ENCODE measurements around the gene USH2A.

The USH2A gene

DNA sequence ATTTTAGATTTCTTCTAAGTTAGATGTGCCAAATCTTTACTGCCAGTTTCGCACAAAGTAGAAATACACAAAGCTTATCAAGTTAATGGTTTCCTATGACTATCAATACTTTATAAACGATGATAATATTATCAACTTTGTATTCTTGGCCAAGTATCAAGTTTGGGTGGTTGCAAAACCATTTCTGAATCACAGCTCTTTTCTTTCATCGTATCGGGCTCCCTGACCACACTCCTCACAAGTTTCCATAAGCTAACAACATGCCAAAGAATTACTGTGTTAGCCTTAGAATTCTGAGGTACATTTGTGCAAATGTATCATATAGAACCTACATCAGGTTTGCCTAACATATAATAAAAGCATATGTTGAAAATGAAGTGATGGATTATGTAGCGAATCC lies 545.1 kb downstream of the USH2A start:
- TF ChIP-seq, protein P1, sequence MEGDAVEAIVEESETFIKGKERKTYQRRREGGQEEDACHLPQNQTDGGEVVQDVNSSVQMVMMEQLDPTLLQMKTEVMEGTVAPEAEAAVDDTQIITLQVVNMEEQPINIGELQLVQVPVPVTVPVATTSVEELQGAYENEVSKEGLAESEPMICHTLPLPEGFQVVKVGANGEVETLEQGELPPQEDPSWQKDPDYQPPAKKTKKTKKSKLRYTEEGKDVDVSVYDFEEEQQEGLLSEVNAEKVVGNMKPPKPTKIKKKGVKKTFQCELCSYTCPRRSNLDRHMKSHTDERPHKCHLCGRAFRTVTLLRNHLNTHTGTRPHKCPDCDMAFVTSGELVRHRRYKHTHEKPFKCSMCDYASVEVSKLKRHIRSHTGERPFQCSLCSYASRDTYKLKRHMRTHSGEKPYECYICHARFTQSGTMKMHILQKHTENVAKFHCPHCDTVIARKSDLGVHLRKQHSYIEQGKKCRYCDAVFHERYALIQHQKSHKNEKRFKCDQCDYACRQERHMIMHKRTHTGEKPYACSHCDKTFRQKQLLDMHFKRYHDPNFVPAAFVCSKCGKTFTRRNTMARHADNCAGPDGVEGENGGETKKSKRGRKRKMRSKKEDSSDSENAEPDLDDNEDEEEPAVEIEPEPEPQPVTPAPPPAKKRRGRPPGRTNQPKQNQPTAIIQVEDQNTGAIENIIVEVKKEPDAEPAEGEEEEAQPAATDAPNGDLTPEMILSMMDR (IDR thresholded peaks at IDR 0.05), result no peak

DNA sequence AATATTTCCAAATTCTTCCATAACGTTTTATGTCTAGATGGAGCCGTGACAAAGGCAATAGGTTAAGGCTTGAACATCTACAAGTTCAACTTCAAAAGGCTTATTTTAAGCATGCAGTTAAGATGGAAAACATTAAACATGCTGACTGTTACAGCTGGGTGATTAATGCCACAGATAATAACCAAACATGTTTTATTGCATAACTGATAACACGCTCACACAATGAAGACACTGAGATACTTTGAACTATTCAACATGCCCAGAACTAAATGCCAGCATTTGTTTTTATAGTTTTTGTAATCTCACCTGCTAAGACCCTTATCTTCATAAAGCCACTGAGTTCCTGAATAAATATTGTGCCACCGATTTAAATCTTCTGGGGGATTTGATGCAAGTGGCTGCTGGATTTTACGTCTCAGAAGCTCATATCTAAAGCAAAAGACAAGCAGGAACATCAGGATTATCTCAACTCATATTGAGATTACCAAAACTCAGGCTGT lies 545.7 kb downstream of the USH2A start:
- TF ChIP-seq, protein P1 (IDR thresholded peaks at IDR 0.05), result no peak

- TF ChIP-seq, protein P1 (IDR thresholded peaks at IDR 0.05), result no peak
Measured at GRCh38 chr1:215875712-215876111, 547.5 kb downstream of the USH2A start.

- TF ChIP-seq, protein P1 (IDR thresholded peaks at IDR 0.05), result no peak
Measured at GRCh38 chr1:215875236-215875635, 548.0 kb downstream of the USH2A start.

DNA sequence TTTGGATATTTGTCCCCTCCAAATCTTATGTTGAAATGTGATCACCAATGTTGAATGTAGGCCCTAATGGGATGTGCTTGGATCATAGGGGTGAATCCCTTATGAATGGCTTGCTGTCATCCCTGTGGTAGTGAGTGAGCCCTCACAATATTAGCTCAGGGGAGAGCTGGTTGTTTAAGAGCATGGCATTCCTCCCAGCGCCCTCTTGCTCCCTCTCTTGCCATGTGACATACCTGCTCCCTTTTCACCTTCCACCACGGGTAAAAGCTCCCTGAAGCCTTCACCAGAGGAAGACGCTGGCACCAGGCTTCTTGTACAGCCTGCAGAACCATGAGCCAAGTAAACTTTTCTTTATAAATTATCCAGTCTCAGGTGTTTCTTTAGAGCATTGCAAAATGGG lies 550.6 kb downstream of the USH2A start:
- TF ChIP-seq, protein P1 (IDR thresholded peaks at IDR 0.05), result no peak

DNA sequence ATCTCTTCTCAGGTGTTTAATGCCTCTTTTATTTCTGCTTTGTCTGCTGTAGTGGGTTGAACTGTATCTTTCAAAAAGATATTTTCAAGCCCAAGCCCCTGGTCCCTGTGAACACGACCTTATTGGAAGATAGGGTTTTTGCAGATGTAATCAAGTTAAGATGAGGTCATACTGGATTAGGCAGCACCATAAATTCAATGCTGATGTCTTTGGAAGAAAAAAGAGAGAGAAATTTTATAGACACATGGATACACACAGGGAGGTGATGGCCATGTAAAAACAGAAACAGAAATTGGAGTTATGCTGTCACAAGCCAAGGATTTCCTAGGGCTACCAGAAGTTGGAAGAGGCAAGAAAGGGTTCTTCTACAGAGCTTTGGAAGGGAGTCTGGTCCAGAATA lies 554.7 kb downstream of the USH2A start:
- TF ChIP-seq, protein P1 (IDR thresholded peaks at IDR 0.05), result no peak

DNA sequence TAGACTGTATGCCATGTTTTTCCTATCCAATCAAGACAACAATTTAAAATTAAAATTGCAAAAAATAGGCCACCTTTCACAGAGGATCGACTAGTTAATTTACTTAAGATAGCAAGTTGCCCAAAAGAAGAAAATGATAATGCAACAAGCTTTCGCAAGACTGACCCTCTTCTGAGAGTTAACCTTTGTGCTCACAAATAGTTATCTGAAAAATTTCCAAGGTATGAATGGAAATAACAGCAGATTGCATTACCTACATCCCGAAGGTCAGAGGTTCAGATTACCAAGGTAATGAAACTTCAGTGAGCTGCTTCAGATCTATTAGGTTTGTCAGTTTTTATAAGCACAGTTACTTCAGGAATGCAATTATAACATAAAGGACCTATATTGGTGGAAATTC lies 558.2 kb downstream of the USH2A start:
- TF ChIP-seq, protein P1 (IDR thresholded peaks at IDR 0.05), result no peak

DNA sequence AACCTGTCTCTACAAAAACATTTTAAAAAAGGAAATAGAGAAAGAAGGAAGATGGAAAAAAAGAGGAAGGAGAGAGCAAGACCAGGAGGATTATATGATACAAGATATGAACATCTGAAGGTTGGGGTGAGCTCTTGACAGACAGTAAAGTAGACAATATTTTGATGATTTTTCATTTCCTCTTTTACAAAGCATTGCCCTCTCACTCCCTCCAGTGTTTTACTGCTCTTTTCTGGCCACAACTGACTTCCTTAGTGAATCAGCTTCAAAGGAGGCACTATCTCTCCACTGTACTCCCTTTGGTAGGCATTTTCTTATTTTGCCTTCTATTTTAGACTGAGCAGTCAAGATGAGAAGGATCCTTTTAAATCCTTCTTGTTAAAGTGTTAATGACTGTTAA lies 559.5 kb downstream of the USH2A start:
- TF ChIP-seq, protein P1 (IDR thresholded peaks at IDR 0.05), result no peak

Data from LNCAP (cell line).